GM10266 (cell line): ENCODE results near the gene GGA1.
A peak's percentile ranks its signal among the peaks of the same experiment; 100 is the strongest.

Experiments used
- DNase-seq: peaks from one replicate; pipeline ENCODE4 v3.0.0; 2012; ENCODE audit errors: extremely low spot score
- CTCF ChIP-seq: IDR thresholded peaks from 2 replicates; pipeline ENCODE4 v1.5.1; 2012; ENCODE audit warnings: mild to moderate bottlenecking, low read depth; ENCODE audit not compliant: control insufficient read depth, insufficient read depth; ENCODE audit errors: missing control alignments

GGA1 gene

GRCh38 chr22:37608477-37609239 is at the start of gene GGA1:
Gene GGA1, plus strand, starts transcription at chr22:37608834. Its CDS starts 27 bp downstream, at chr22:37608861.
- TF ChIP-seq CTCF, result no peak
- DNase-seq, result peak; percentile 97

GRCh38 chr22:37559521-37559900 is 49.1 kb upstream of the GGA1 start:
- no peak for TF ChIP-seq CTCF
- no peak for DNase-seq

GRCh38 chr22:37559901-37560607 is 48.6 kb upstream of the GGA1 start, which contains the start of gene CDC42EP1:
Gene CDC42EP1, plus strand, starts transcription at chr22:37560480. Its CDS starts 5,870 bp downstream, at chr22:37566350.
- DNase-seq, result no peak
- no peak for TF ChIP-seq CTCF

- TF ChIP-seq CTCF, result no peak
- no peak for DNase-seq
Measured at GRCh38 chr22:37560608-37561211, 47.9 kb upstream of the GGA1 start.

GRCh38 chr22:37561212-37562048 is 47.2 kb upstream of the GGA1 start:
- DNase-seq, result peak; percentile 91
- TF ChIP-seq CTCF, result peak; percentile 73

- DNase-seq, result no peak
- TF ChIP-seq CTCF, result no peak
Measured at GRCh38 chr22:37562049-37562875, 46.4 kb upstream of the GGA1 start.
